SU-DHL-6 (cell line): ENCODE data around the gene PRKN.

Experiments
- H2AFZ ChIP-seq: fragments of 200-600 bp; sonication (generic); 2 replicates; pipeline ENCODE4 v1.6.1; 2014; ENCODE audit warnings: low read depth, mild to moderate bottlenecking, moderate library complexity, mixed read lengths, antibody characterized with exemption, low read length; ENCODE audit not compliant: severe bottlenecking
- H3F3A ChIP-seq: fragments of 200-600 bp; shearing (Covaris generic); 2 replicates; pipeline ENCODE4 v1.6.0; 2016; ENCODE audit warnings: antibody characterized with exemption, mild to moderate bottlenecking; ENCODE audit not compliant: insufficient read depth
- H3K27ac ChIP-seq: fragments of 200-600 bp; sonication (generic); 2 replicates; pipeline ENCODE4 v1.5.1; 2016; ENCODE audit warnings: low read depth, mild to moderate bottlenecking, low read length, moderate library complexity, mixed read lengths
- H3K27me3 ChIP-seq: fragments of 200-600 bp; sonication (generic), shearing (Covaris generic); 2 replicates; pipeline ENCODE4 v1.6.0; 2014; ENCODE audit warnings: mild to moderate bottlenecking, low read length
- H3K36me3 ChIP-seq: fragments of 200-600 bp; sonication (generic); 2 replicates; pipeline ENCODE4 v1.6.1; 2014; ENCODE audit warnings: mild to moderate bottlenecking, low read length, mixed read lengths
- H3K4me2 ChIP-seq: fragments of 300-600, 200-600 bp; shearing (Covaris generic), sonication (generic); 2 replicates; pipeline ENCODE4 v1.6.0; 2014; ENCODE audit warnings: low read length, low read depth, mild to moderate bottlenecking; ENCODE audit not compliant: poor library complexity, severe bottlenecking
- H3K4me3 ChIP-seq: fragments of 200-600 bp; sonication (generic); 2 replicates; pipeline ENCODE4 v1.5.1; 2014; ENCODE audit warnings: antibody characterized with exemption, low read length, mild to moderate bottlenecking, mixed read lengths; ENCODE audit not compliant: insufficient read depth, poor library complexity, severe bottlenecking
- H3K79me2 ChIP-seq: fragments of 200-600 bp; sonication (generic); 2 replicates; pipeline ENCODE4 v1.6.1; 2014; ENCODE audit warnings: mild to moderate bottlenecking, low read length, moderate library complexity; ENCODE audit not compliant: insufficient read depth
- H3K9ac ChIP-seq: fragments of 200-600 bp; sonication (generic); 2 replicates; pipeline ENCODE4 v1.7.0; 2014; ENCODE audit warnings: mild to moderate bottlenecking, low read length
- H3K9me2 ChIP-seq: fragments of 200-600 bp; sonication (generic); replicated peaks from 2 replicates; pipeline ENCODE4 v1.6.1; 2014; ENCODE audit warnings: low read length; ENCODE audit not compliant: insufficient read depth
- H3K9me3 ChIP-seq: fragments of 200-600 bp; sonication (generic); 2 replicates; pipeline ENCODE4 v1.6.1; 2014; ENCODE audit warnings: low read length, mixed read lengths; ENCODE audit not compliant: insufficient read depth
- H4K20me1 ChIP-seq: fragments of 200-600 bp; sonication (generic); 2 replicates; pipeline ENCODE4 v1.6.1; 2014; ENCODE audit warnings: low read depth, mild to moderate bottlenecking, antibody characterized with exemption, low read length, moderate library complexity, mixed read lengths
- CTCF ChIP-seq: fragments of 200-600 bp; sonication (generic); IDR thresholded peaks from one replicate; pipeline ENCODE4 v1.5.1; 2017; ENCODE audit warnings: antibody characterized with exemption, mild to moderate bottlenecking, low read length, moderate library complexity; ENCODE audit not compliant: insufficient read depth, poor library complexity, severe bottlenecking
- EZH2phosphoT487 ChIP-seq: fragments of 200-600 bp; sonication (generic), shearing (Covaris generic); conservative IDR thresholded peaks from 2 replicates; pipeline ENCODE4 v1.6.1; 2018; ENCODE audit warnings: mild to moderate bottlenecking, antibody characterized with exemption, low read length, moderate library complexity, mixed read lengths

The PRKN gene

GRCh38 chr6:162702446-162702845 lies 25.1 kb downstream of the PRKN start:
- Histone ChIP-seq H3K27me3 (no peaks in the 10 kb centered on the region), H3K4me3 (no peak overlapping the region), H3K79me2 (no peaks in the 10 kb centered on the region), H3F3A (no peaks in the 10 kb centered on the region), H3K9me3 (no peaks in the 10 kb centered on the region), H3K9ac (no peak overlapping the region), H4K20me1 (no peaks in the 10 kb centered on the region), H3K36me3 (no peaks in the 10 kb centered on the region), H3K4me2 (no peak overlapping the region), H3K27ac (no peak overlapping the region), H2AFZ (no peak overlapping the region), H3K9me2 (no peaks in the 10 kb centered on the region)
- no peak for TF ChIP-seq EZH2phosphoT487
- TF ChIP-seq CTCF = no peak

GRCh38 chr6:162701551-162701950 lies 26.0 kb downstream of the PRKN start:
- Histone ChIP-seq H3F3A (no peaks in the 10 kb centered on the region), H3K4me2 (no peak overlapping the region), H4K20me1 (no peaks in the 10 kb centered on the region), H3K9me2 (no peaks in the 10 kb centered on the region), H2AFZ (no peak overlapping the region), H3K27me3 (no peaks in the 10 kb centered on the region), H3K79me2 (no peaks in the 10 kb centered on the region), H3K36me3 (no peaks in the 10 kb centered on the region), H3K9ac (no peak overlapping the region), H3K4me3 (no peak overlapping the region), H3K27ac (no peak overlapping the region), H3K9me3 (no peaks in the 10 kb centered on the region)
- TF ChIP-seq CTCF (no peak), EZH2phosphoT487 (no peak)

- H3K4me2 ChIP-seq = no peak overlapping the region
- H3K9ac ChIP-seq = no peak overlapping the region
- no peak overlapping the region for H3K27ac ChIP-seq
- H3K27me3 ChIP-seq = no peaks in the 10 kb centered on the region
- no peaks in the 10 kb centered on the region for H3K79me2 ChIP-seq
- no peaks in the 10 kb centered on the region for H3K36me3 ChIP-seq
- H4K20me1 ChIP-seq = no peaks in the 10 kb centered on the region
- H3K4me3 ChIP-seq = no peak overlapping the region
- H3K9me3 ChIP-seq = no peaks in the 10 kb centered on the region
- H3F3A ChIP-seq = no peaks in the 10 kb centered on the region
- H3K9me2 ChIP-seq = no peaks in the 10 kb centered on the region
- no peak overlapping the region for H2AFZ ChIP-seq
- TF ChIP-seq CTCF = no peak
- TF ChIP-seq EZH2phosphoT487 = no peak
These were observed 26.6 kb downstream of the PRKN start for GRCh38 chr6:162700966-162701365.
